ENCODE data around the gene RBM19. TPM values are rescaled to one million over a fixed set of nuclear protein-coding genes. Genes with fewer than 3 reads are reported as not detected.

RBM19 gene
- total and polyA plus RNA-seq, 12 donors: 13.3 to 26.6 (median 16.2) TPM

DNA sequence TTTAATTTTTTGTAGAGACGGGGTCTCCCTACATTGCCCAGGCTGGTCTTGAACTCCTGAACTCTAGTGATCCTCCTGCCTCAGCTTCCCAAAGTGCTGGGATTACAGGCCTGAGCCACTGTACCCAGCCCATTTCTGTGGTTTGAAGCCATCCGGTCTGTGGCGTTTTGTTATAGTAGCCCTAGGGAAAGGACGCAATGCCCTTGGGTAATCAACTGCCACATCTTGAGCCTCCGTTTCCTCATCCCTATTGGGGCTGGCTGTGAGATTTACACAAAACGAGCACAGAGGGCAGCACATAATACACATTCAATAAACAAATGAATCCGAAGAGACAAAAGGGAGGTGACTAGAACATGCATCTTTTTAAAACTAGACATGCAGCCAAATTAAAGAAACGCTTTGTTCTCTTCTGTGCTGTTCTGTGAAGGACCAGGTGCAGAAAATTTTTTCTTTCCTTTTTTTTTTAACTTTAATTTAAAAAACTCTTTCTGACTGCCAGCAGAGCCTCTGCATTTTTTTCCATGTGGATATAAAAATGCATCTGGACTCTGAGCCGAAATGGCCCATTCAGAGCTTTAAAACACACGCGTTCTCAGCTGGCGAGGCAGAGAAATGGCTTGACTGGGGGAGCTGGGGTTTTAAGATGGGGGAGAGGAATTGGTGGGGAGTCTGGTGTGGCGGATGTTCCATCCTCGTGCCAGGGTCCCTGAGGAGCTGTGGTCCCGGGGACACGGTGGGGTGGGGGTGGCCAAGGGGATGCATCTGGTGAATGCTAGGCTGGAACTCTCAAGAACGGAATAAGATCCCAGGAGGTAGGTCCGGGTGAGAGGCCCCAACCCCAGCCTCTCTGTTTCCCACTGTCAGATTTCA lies 119.0 kb downstream of the RBM19 start:
- Histone ChIP-seq H3K36me3 (peaks cover 0 to 30% (median 0%) of the 10 kb centered on the region in 9 donors), H3K27ac (no peak overlapping the region), H3K9me3 (no peaks in the 10 kb centered on the region), H3K4me3 (no peak overlapping the region), H3K4me1 (peaks cover 0 to 31% (median 19%) of the 10 kb centered on the region in 9 donors), H3K27me3 (no peaks in the 10 kb centered on the region)
- 93% methylated on average over 18 of the region's 18 CpGs for WGBS, 2 donors
- DNase-seq: no peak
- TF ChIP-seq, protein P1, sequence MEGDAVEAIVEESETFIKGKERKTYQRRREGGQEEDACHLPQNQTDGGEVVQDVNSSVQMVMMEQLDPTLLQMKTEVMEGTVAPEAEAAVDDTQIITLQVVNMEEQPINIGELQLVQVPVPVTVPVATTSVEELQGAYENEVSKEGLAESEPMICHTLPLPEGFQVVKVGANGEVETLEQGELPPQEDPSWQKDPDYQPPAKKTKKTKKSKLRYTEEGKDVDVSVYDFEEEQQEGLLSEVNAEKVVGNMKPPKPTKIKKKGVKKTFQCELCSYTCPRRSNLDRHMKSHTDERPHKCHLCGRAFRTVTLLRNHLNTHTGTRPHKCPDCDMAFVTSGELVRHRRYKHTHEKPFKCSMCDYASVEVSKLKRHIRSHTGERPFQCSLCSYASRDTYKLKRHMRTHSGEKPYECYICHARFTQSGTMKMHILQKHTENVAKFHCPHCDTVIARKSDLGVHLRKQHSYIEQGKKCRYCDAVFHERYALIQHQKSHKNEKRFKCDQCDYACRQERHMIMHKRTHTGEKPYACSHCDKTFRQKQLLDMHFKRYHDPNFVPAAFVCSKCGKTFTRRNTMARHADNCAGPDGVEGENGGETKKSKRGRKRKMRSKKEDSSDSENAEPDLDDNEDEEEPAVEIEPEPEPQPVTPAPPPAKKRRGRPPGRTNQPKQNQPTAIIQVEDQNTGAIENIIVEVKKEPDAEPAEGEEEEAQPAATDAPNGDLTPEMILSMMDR (IDR thresholded peaks at IDR 0.05): no peak
- ATAC-seq: no peak
- intact Hi-C loops (cut with DNase I): no loop called here

- Histone ChIP-seq H3K27ac (no peak overlapping the region), H3K4me1 (peaks cover 0 to 27% (median 18%) of the 10 kb centered on the region in 9 donors), H3K4me3 (no peak overlapping the region), H3K27me3 (no peaks in the 10 kb centered on the region), H3K9me3 (no peaks in the 10 kb centered on the region), H3K36me3 (peaks cover 0 to 31% (median 0%) of the 10 kb centered on the region in 9 donors)
- ATAC-seq (peak in 1 of 8 donors; percentile 25), DNase-seq (peak in 1 of 2 donors; percentile 11)
- TF ChIP-seq, protein P1 (IDR thresholded peaks at IDR 0.05): no peak
- intact Hi-C loops (cut with DNase I): no loop called here
- 57 to 67% methylated on average over 10 of the region's 10 CpGs for WGBS, 2 donors
Observed at GRCh38 chr12:113845900-113846674, 120.0 kb downstream of the RBM19 start.

DNA sequence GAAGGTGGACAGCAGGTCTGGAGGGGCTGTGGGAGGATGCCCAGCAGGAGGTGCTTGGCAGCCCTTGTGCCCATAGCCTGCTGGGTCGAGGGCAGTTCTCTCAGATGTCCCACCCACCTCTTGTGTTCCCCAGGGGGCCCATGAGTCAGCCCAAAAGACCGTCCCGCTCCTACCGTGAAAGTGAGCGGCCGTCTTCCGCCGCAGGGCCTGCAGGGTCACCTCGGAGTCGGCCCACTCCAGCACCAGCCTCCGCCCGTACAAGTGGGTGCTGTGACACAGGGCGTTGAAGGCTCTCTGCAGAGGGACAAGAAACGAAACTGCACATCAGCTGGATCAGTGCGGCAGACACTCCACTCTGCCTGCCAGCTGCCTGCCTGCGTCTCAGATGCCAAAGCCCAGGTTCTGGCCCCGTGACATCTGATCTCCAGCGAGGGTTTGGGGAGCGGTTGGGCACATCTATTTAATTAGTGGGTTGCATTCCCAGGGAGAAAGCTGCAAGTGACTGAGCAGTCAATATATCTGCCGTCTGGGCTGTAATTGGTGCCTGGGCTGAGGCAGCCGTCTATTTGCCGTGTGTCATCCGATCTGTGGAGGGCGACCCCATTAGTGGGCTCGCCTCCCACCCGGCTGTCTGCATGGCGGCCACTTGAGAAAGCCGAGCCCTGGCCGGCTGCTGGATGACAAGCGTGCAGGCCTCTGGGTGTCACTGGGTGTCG lies 121.5 kb downstream of the RBM19 start:
- intact Hi-C loops (cut with DNase I): no loop called here
- DNase-seq: no peak

More for the DNA sequence above, 121.5 kb downstream of the RBM19 start:
- ATAC-seq: peak in 4 of 8 donors; percentile 11 to 52 (median 38)
- H3K9me3 ChIP-seq: no peaks in the 10 kb centered on the region
- TF ChIP-seq, protein P1 (IDR thresholded peaks at IDR 0.05): no peak
- no peak overlapping the region for H3K27ac ChIP-seq
- H3K4me3 ChIP-seq: no peak overlapping the region
- H3K27me3 ChIP-seq: no peaks in the 10 kb centered on the region
- 75 to 81% methylated on average over 31 of the region's 31 CpGs for WGBS, 2 donors
- peaks cover 0 to 13% (median 5%) of the 10 kb centered on the region in 9 donors for H3K4me1 ChIP-seq
- peaks cover 0 to 31% (median 0%) of the 10 kb centered on the region in 9 donors for H3K36me3 ChIP-seq

Measured in heart right ventricle (tissue), 16 donors.